ENCODE results near the gene ULK1. TPM values are rescaled to one million over a fixed set of nuclear protein-coding genes. Genes with fewer than 3 reads are reported as not detected.

The ULK1 gene
- total and polyA plus RNA-seq, 2 of the 13 experiments (the other 11 are each of a cell fraction or from before 2014, with no cell fraction given): 2.8 to 10.1 TPM

- DNase-seq (ENCODE audit: low spot score) (no peak), ATAC-seq (no peak), FAIRE-seq (no peak)
- Histone ChIP-seq H3K27me3 (ENCODE audit: control insufficient read depth in 1 of 2, insufficient read depth in 2 of 2, low read length in 2 of 2) (no peaks in the 10 kb centered on the region; a peak in 1 of 5 replicates), H3K4me2 (ENCODE audit: low read depth, low read length) (no peak overlapping the region), H3K4me3 (replicated peaks in 1 of 3; ENCODE audit: insufficient read depth in 1 of 3, low read depth in 2 of 3, low read length in 3 of 3) (no peak overlapping the region), H3K9ac (ENCODE audit: insufficient read depth, low read depth, low read length) (no peak overlapping the region), H3K4me1 (ENCODE audit: insufficient read depth, low read length) (peaks cover 23% of the 10 kb centered on the region; the same call in 1 of the 2 replicates), H3K79me2 (ENCODE audit: insufficient read depth, low read length) (peaks cover 13% of the 10 kb centered on the region), H3K36me3 (replicated peaks in 1 of 2; ENCODE audit: control insufficient read depth in 1 of 2, insufficient read depth in 2 of 2, low read length in 2 of 2) (peaks cover 4 to 20% of the 10 kb centered on the region in 2 experiments; a peak in 3 of 5 replicates), H3K9me3 (ENCODE audit: low read length) (no peaks in the 10 kb centered on the region), H3K27ac (ENCODE audit: extremely low read length, insufficient read depth, low read length) (no peak overlapping the region), H4K20me1 (ENCODE audit: insufficient read depth, low read length) (no peaks in the 10 kb centered on the region), H2AFZ (ENCODE audit: low read length) (no peak overlapping the region)
- in situ Hi-C loops (cut with HindIII; ENCODE audit: extremely low pct_ligation_motif_present, low pct_unique_long_range_greater_than_20kb): no loop called here
- POLR2A ChIA-PET: no interaction called here
- no TSS peak for BruUV-seq (replicated peaks)
- 84% methylated on average over 6 of the region's 6 CpGs for WGBS (ENCODE audit: low lambda C conversion rate)
- intact Hi-C loops (cut with micrococcal nuclease; ENCODE audit: unreplicated experiment): no loop called here
- CTCF ChIA-PET (ENCODE audit: low intra/inter-chr PET ratio, low total read pairs): no interaction called here
- TF ChIP-seq HNRNPK (IDR thresholded peaks at IDR 0.05; ENCODE audit: low read depth, low read length, poor library complexity, severe bottlenecking): no peak
- no peak for TF ChIP-seq ZNF232 (CRISPR knock-in tag; IDR thresholded peaks at IDR 0.05; ENCODE audit: borderline replicate concordance)
- no peak for TF ChIP-seq RFX1 (IDR thresholded peaks at IDR 0.05)
- TF ChIP-seq E2F2 (CRISPR knock-in tag; IDR thresholded peaks at IDR 0.05; ENCODE audit: borderline replicate concordance): no peak
- no peak for TF ChIP-seq ZNF317 (CRISPR knock-in tag; IDR thresholded peaks at IDR 0.05)
- no peak for TF ChIP-seq ZBTB46 (CRISPR knock-in tag; IDR thresholded peaks at IDR 0.05; ENCODE audit: borderline replicate concordance)
- no peak for TF ChIP-seq ZBTB42 (CRISPR knock-in tag; IDR thresholded peaks at IDR 0.05)
- TF ChIP-seq ZNF414 (CRISPR knock-in tag; IDR thresholded peaks at IDR 0.05): no peak
- no peak for TF ChIP-seq NBN (conservative IDR thresholded peaks at IDR 0.05)
- no peak for TF ChIP-seq ZMAT3 (CRISPR knock-in tag; conservative IDR thresholded peaks at IDR 0.05)
- no peak for TF ChIP-seq RNF2 (conservative IDR thresholded peaks at IDR 0.05; ENCODE audit: low read depth)
- TF ChIP-seq ZFY (CRISPR knock-in tag; IDR thresholded peaks at IDR 0.05): no peak
- TF ChIP-seq MED8 (CRISPR knock-in tag; IDR thresholded peaks at IDR 0.05; ENCODE audit: insufficient replicate concordance): no peak
Observed at GRCh38 chr12:131946757-131947156, 52.3 kb downstream of the ULK1 start.

Data from HepG2 (cell line).